DMS79 treated with DMSO at 0.1 percent for 48 hours (cell line): ENCODE data around the gene UBA6.
"Not testable (repeated sequence)": the region's sequence is repeated elsewhere in the genome, so short reads cannot be mapped to it uniquely, and the experiment has no call there.

Source experiments
- DNase-seq: peaks from one replicate; lab custom pipeline; 2025; lab: John Stamatoyannopoulos, UW

Gene UBA6

GRCh38 chr4:67713529-67714247 is 12.7 kb upstream of the UBA6 start:
- no peak for DNase-seq

GRCh38 chr4:67712650-67713528 is 11.9 kb upstream of the UBA6 start:
- DNase-seq: no peak

DNA sequence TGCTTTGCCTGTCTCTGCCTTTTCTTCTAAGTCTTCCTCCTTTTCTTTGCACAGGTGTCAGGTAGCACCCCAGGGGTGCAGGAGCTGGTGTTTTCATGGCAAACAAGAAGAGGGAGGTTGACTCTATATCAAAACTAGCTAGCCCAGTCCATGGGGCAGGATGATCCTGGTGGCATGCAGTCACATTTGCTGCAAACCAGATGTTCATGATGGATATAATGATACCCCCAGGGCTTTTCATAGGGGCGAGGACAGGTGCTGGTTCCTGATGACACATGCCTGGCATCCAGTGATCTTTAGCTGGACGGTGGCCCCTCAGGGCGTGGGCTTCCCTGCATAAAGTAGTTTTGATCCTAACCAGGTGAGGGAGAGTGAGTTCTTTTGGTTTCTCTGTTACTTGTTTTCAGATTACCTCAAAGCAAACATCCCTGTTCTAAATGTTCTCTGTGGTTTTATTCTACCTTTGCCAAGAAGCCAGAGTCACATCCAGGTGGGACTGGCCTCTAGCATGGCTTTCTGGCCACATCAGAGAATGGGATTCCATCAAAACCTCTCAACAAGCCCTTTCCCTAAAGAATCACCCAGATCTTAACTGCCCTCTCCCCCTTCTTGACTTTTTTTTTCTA is 11.2 kb upstream of the UBA6 start:
- no peak for DNase-seq

DNA sequence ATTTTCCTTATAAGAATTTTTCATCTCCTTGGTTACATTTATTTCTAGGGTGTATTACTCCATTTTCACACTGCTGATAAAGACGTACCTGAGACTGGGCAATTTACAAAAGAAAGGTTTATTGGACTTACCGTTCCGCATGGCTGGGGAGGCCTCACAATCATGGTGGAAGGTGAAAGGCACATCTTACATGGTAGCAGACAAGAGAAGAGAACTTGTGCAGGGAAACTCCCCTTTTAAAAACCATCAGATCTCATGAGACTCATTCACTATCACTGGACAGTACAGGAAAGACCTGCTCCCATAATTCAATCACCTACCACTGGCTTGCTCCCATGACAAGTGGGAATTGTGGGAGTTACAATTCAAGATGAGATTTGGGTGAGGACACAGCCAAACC is 5.7 kb upstream of the UBA6 start:
- not testable (repeated sequence) for DNase-seq

GRCh38 chr4:67704843-67705242 is 3.9 kb upstream of the UBA6 start:
- DNase-seq: no peak

DNA sequence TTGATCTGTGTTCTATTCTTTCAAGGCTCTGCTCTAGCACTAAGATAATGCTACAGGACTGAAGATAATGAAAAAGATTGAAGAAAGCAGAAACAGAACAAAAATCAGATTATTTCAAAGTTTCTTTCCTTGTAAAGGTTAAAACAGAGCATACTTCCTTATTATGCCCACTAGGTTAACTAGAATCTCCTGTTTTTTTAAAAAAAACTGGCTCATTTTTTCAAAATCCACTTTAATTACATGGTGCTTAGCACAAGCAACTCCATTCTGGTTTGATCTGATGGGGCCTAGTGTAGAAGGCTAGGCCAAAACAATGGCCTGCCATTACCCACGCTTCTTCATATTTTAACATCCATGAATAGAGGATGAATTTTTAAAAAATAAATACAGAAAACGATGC is 1.2 kb upstream of the UBA6 start:
- no peak for DNase-seq

DNA sequence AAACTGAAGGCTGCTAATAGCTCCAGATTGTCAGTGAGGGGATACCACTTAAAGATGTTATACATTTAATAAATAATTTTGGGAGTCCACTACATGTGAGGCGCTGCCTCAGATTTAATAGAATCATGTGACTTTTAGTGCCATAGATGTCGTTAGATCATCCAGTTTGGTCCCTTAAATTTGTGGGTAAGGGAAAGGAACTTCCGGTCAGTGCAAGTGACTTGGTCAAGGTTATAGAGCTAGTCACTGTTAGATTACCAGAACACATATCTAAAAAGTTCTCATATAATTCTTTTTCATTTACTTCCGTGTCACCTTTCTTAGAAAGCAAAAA is 529 bp upstream of the UBA6 start:
- no peak for DNase-seq

DNA sequence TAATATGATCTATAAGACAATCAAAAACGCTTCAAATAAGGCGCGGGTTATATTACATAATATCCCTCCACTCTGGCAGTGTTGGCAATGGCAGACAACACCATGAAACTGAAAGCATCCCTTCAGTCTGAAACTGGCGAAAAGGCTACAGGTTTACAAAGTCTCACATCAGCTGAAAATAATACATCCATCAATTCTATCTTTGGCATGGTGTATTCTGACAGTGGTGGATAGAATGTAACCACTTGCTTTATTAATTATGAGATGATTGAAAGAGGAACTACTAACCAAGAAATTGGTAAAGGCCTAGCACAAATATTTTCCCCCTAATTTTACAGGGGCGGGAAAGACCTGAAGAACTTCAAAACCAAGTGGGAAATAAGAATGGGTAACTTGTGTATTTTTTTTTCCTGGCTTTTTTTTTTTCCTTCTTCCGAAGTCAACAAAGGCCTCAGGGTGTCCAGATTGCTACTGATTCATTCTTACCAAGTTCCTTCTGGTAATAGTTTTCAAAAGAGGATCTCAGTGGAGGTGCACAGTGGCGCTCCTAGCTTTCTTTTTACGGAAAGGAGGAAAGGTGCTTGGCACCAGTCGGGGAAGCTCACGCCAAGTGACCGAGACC is 728 bp downstream of the UBA6 start:
- DNase-seq: peak; percentile 17

- no peak for DNase-seq
These were observed 1.4 kb downstream of the UBA6 start for GRCh38 chr4:67699603-67700002.

GRCh38 chr4:67697860-67698687 is 2.9 kb downstream of the UBA6 start:
- DNase-seq: no peak

DNA sequence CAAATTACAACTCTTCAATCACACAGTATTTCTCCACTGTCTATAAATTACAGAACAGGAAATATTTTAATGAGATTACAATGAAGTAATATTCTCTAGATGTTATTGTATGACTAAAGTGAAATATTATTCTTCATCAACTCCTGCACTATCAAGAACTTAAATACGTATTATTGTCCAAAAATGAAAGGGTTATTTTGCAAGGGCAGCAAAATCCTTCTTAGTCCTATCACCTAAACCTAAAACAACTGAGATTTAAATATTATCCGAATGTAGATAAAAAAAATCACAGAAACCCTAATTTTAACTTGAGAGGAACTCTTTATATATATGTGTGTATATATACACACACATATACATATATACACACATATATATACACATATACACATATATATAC is 4.9 kb downstream of the UBA6 start:
- no peak for DNase-seq

DNA sequence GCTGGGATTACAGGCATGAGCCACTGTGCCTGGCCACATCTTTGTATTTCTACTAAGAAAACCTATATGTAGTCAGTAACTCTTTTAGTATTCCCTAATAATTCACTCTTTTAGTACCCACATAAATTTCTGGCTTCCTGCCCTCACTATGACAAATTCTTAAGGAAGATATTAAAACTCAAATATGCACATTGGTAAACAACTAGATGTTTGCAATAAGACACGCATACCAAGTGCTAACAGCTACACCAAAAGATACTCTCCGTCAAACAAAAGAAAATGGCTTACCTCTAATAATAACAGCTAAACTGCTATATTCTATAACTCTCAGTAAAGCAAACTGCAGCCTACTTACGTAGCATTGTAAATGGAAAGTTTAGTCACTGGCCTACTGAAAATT is 6.3 kb downstream of the UBA6 start:
- no peak for DNase-seq

DNA sequence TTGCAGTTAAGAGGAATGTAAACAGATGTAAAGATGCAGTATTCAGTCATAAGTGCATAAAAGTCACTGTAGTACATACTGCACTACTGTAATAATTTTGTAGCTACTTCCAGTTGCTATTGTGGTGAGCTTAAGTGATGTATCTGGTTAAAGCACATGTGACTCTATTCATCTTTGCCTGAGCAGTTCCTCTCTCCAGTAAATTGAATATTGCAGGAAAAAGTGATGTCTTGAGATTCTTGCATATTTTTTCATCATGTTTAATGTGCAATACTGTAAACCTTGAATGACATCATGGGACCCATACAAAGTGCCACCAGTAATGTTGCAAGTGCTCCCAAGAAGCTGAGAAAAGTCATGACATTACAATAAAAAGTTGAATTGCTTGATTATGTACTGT is 9.6 kb downstream of the UBA6 start:
- DNase-seq: no peak

DNA sequence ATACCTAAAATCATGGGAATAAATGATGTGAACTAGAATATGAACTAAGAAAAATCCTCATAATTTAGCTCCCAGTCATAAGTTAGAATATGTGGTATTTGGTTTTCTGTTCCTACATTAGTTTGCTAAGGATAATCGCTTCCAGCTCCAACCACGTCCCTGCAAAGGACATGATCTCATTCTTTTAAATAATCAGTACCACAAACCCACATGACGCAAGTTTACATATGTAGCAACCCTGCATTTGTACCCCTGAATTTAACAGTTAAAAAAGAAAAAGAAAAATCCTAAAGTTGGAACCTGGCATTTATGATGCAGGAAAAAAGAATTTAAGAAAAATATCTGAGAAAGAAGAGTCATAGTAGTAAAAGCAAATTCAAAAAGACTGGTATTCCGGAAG is 13.3 kb downstream of the UBA6 start:
- DNase-seq: no peak

- DNase-seq: no peak
These were observed 15.5 kb downstream of the UBA6 start for GRCh38 chr4:67685532-67685859.

DNA sequence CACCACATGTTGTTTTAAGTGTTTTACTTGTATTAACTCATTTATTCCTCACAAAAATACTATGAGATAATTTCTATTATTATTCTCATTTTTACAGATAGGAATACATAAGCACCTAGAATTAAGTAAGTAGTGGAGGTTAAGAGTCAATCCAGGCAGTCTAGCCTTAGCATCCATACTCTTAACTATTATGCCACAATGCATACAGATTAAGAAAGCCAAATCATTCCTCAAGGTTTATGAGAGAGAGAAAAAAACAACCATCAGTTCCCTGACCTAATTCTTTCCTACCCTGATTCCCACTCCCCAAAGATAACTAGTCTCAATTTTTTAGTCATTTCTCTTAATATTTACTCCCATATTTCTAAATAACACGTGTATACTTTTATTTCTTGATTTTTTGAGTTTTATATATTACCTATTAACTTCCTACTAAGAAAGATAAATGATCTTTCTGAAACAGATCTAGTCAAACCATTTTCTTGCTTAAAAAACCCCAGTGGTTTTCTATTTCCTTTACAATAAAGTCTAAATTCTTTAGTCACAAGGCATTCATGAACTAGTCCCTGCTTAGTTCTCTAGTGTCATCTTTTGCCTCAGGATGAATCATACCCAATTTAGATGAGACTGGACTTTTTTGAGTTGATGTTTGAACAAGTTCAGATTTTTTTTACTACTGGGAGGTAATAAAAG is 16.0 kb downstream of the UBA6 start:
- DNase-seq: no peak

- no peak for DNase-seq
These were observed 18.7 kb downstream of the UBA6 start for GRCh38 chr4:67682266-67682665.

- no peak for DNase-seq
These were observed 20.3 kb downstream of the UBA6 start for GRCh38 chr4:67680581-67681222.

DNA sequence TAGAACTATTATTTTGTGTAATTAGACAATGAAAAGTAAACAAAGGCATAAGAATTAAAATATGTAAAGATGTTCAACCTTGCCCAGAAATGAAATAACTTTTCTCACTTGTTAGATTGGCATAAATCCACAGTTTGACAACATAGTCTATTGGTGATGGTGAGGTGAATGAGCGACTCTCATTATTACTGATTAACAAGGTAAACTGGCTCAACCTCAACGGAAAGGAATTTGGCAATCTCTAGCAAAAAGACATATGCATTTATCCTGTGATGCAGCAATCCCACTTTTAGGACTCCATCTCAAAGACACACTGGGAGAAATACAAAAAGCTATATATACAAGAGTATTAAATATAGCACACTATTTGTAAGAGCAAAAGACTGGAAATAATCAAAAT is 22.3 kb downstream of the UBA6 start:
- DNase-seq: no peak

DNA sequence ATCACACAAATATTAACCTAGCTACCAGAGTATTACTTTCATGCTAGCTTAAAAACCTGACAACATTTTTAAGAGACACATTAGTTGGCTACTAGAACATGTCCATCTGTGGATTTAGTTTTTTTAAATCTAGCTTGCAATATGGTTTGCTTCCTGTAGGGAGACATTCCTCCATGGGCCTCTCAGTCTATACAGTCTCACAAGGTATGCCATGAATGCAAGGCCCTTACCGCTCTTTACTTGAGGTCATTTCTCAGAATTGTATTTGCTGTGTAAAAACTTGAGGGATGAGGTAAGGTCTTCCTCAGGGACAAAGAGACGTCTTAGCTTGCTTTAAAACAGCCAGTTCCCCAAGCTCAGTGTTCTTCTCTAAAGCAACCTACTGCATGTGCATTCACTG is 26.9 kb downstream of the UBA6 start:
- DNase-seq: no peak

- DNase-seq: no peak
These were observed 32.6 kb downstream of the UBA6 start for GRCh38 chr4:67668315-67668714.
